WTC11 (cell line): ENCODE results near the gene CHPT1. TPM values are rescaled to one million over a fixed set of nuclear protein-coding genes. Genes with fewer than 3 reads are reported as not detected.
"Not testable (repeated sequence)": the region's sequence is repeated elsewhere in the genome, so short reads cannot be mapped to it uniquely, and the experiment has no call there.

Source experiments
- ATAC-seq: fragments of 200-7000 bp; cut with Tn5 transposase; 2 replicates; pipeline ENCODE4 v1.10.0; 2021; ENCODE audit warnings: mild to moderate bottlenecking, moderate library complexity
- CTCF ChIA-PET: fragments of 300-600 bp; sonication (Branson Sonifier 250); formaldehyde crosslinking; loops from one replicate; lab custom pipeline; 2021; ENCODE audit warnings: antibody characterized with exemption; lab: Charles Lee
- POLR2A ChIA-PET: fragments of 350-600 bp; sonication (Branson Sonifier 250); formaldehyde crosslinking; loops from one replicate; lab custom pipeline; 2021; ENCODE audit warnings: antibody characterized with exemption; lab: Charles Lee
- DNase-seq: peaks from one replicate; pipeline ENCODE4 v3.0.0; 2021; ENCODE audit warnings: low spot score
- H3K27ac Mint-ChIP-seq: 2 replicates; pipeline ENCODE4 v1.8.0; 2021; ENCODE audit warnings: mixed read lengths
- H3K27me3 Mint-ChIP-seq: 2 replicates; pipeline ENCODE4 v1.8.0; 2021; ENCODE audit warnings: low read depth, mild to moderate bottlenecking, moderate library complexity, mixed read lengths
- H3K36me3 Mint-ChIP-seq: 2 replicates; pipeline ENCODE4 v1.8.0; 2021; ENCODE audit warnings: mixed read lengths
- H3K4me1 Mint-ChIP-seq: 2 replicates; pipeline ENCODE4 v1.8.0; 2022; ENCODE audit warnings: mixed read lengths
- H3K4me3 Mint-ChIP-seq: 2 replicates; pipeline ENCODE4 v1.8.0; 2021; ENCODE audit warnings: mild to moderate bottlenecking, moderate library complexity, mixed read lengths
- H3K9me3 Mint-ChIP-seq: 2 replicates; pipeline ENCODE4 v1.8.0; 2021; ENCODE audit warnings: mixed read lengths
- CDX4 ChIP-seq: fragments of 250-450 bp; sonication (Bioruptor Pico); IDR thresholded peaks from 2 replicates; pipeline ENCODE4 v1.9.0; 2021; ENCODE audit warnings: moderate library complexity, mild to moderate bottlenecking, inconsistent platforms, borderline replicate concordance
- E2F4 ChIP-seq: sonication (generic); formaldehyde crosslinking; IDR thresholded peaks from 2 replicates; pipeline ENCODE4 v1.8.1; 2022; ENCODE audit warnings: low read depth, mild to moderate bottlenecking, moderate library complexity, missing genetic modification reagents, borderline replicate concordance
- EMX1 ChIP-seq: fragments of 250-450 bp; sonication (Bioruptor Pico); IDR thresholded peaks from 2 replicates; pipeline ENCODE4 v1.8.0; 2021; ENCODE audit warnings: mild to moderate bottlenecking
- ETV6 ChIP-seq: sonication (generic); formaldehyde crosslinking; IDR thresholded peaks from 2 replicates; pipeline ENCODE4 v1.8.1; 2022; ENCODE audit warnings: mild to moderate bottlenecking, missing genetic modification reagents
- FOXP1 ChIP-seq: sonication (generic); formaldehyde crosslinking; IDR thresholded peaks from 2 replicates; pipeline ENCODE4 v1.8.0; 2022; ENCODE audit warnings: missing genetic modification reagents, mild to moderate bottlenecking, moderate library complexity, borderline replicate concordance
- GABPB1 ChIP-seq: sonication (generic); formaldehyde crosslinking; IDR thresholded peaks from 2 replicates; pipeline ENCODE4 v1.8.1; 2023; ENCODE audit warnings: mild to moderate bottlenecking, missing genetic modification reagents
- GTF2I ChIP-seq: fragments of 250-450 bp; sonication (Bioruptor Pico); conservative IDR thresholded peaks from 2 replicates; pipeline ENCODE4 v1.4.0; 2021; ENCODE audit warnings: mild to moderate bottlenecking
- HMGXB4 ChIP-seq: sonication (generic); formaldehyde crosslinking; IDR thresholded peaks from 2 replicates; pipeline ENCODE4 v1.8.1; 2023; ENCODE audit warnings: mild to moderate bottlenecking, moderate library complexity, missing genetic modification reagents
- IRF1 ChIP-seq: sonication (generic); formaldehyde crosslinking; IDR thresholded peaks from 2 replicates; pipeline ENCODE4 v1.8.0; 2023; ENCODE audit warnings: missing genetic modification reagents
- MYBL2 ChIP-seq: sonication (generic); formaldehyde crosslinking; IDR thresholded peaks from 2 replicates; pipeline ENCODE4 v1.8.1; 2023; ENCODE audit warnings: mild to moderate bottlenecking, moderate library complexity, missing genetic modification reagents
- RORB ChIP-seq: fragments of 250-450 bp; sonication (Bioruptor Pico); IDR thresholded peaks from 2 replicates; pipeline ENCODE4 v1.9.0; 2021; ENCODE audit warnings: mild to moderate bottlenecking
- SMAD3 ChIP-seq: sonication (generic); formaldehyde crosslinking; IDR thresholded peaks from 2 replicates; pipeline ENCODE4 v1.8.0; 2022; ENCODE audit warnings: missing genetic modification reagents, mild to moderate bottlenecking, borderline replicate concordance
- TP53 ChIP-seq: sonication (generic); formaldehyde crosslinking; IDR thresholded peaks from 2 replicates; pipeline ENCODE4 v1.8.1; 2023; ENCODE audit warnings: mild to moderate bottlenecking, missing genetic modification reagents
- ZBTB21 ChIP-seq: sonication (generic); formaldehyde crosslinking; IDR thresholded peaks from 2 replicates; pipeline ENCODE4 v1.8.1; 2023; ENCODE audit warnings: mild to moderate bottlenecking, missing genetic modification reagents, borderline replicate concordance
- ZNF219 ChIP-seq: sonication (generic); formaldehyde crosslinking; IDR thresholded peaks from 2 replicates; pipeline ENCODE4 v1.8.0; 2023; ENCODE audit warnings: missing genetic modification reagents, mild to moderate bottlenecking, borderline replicate concordance
- ZNF263 ChIP-seq: sonication (generic); formaldehyde crosslinking; IDR thresholded peaks from 2 replicates; pipeline ENCODE4 v1.8.1; 2022; ENCODE audit warnings: low read depth, mild to moderate bottlenecking, moderate library complexity, missing genetic modification reagents
- ZNF416 ChIP-seq: fragments of 250-450 bp; sonication (Bioruptor Pico); IDR thresholded peaks from 2 replicates; pipeline ENCODE4 v1.9.0; 2021; ENCODE audit warnings: mild to moderate bottlenecking, inconsistent platforms
- ZNF423 ChIP-seq: fragments of 250-450 bp; sonication (Bioruptor Pico); IDR thresholded peaks from 2 replicates; pipeline ENCODE4 v2.1.2; 2022; ENCODE audit warnings: mild to moderate bottlenecking, moderate library complexity
- ZNF532 ChIP-seq: fragments of 250-450 bp; sonication (Bioruptor Pico); IDR thresholded peaks from 2 replicates; pipeline ENCODE4 v1.9.0; 2021; ENCODE audit warnings: mild to moderate bottlenecking, borderline replicate concordance
- ZNF671 ChIP-seq: fragments of 250-450 bp; sonication (Bioruptor Pico); IDR thresholded peaks from 2 replicates; pipeline ENCODE4 v1.8.0; 2021; ENCODE audit warnings: mild to moderate bottlenecking
- ZSCAN18 ChIP-seq: fragments of 250-450 bp; sonication (Bioruptor Pico); IDR thresholded peaks from 2 replicates; pipeline ENCODE4 v2.1.2; 2022; ENCODE audit warnings: mild to moderate bottlenecking, moderate library complexity
- total RNA-seq: library from RNA; stranded (reverse); gene quantifications from 3 replicates; pipeline ENCODE4 v1.2.3, GENCODE V29; 2021

Gene CHPT1
- total RNA-seq, 1 experiment from 2014 or later: 19.1 TPM

GRCh38 chr12:101680240-101680639, 17.2 kb upstream of the CHPT1 start:
- Mint-ChIP-seq H3K27ac (no peak overlapping the region), H3K27me3 (no peaks in the 10 kb centered on the region), H3K4me3 (no peak overlapping the region), H3K36me3 (no peaks in the 10 kb centered on the region), H3K9me3 (no peaks in the 10 kb centered on the region), H3K4me1 (peaks cover 7% of the 10 kb centered on the region)
- DNase-seq (no peak), ATAC-seq (no peak)
- POLR2A ChIA-PET: no interaction called here
- TF ChIP-seq HMGXB4 (CRISPR knock-in tag) (no peak), ZNF423 (no peak), ZNF671 (no peak), GABPB1 (no peak), TP53 (CRISPR knock-in tag) (no peak), IRF1 (CRISPR knock-in tag) (no peak), EMX1 (CRISPR knock-in tag) (no peak), ZNF263 (CRISPR knock-in tag) (no peak), ZNF416 (CRISPR knock-in tag) (no peak), ZBTB21 (CRISPR knock-in tag) (no peak), FOXP1 (CRISPR knock-in tag) (no peak), ZNF219 (no peak)
- CTCF ChIA-PET: no interaction called here

- ChIA-PET CTCF (no interaction called here), POLR2A (no interaction called here)
- H3K27me3 Mint-ChIP-seq: no peaks in the 10 kb centered on the region
- DNase-seq (no peak), ATAC-seq (no peak)
- no peak overlapping the region for H3K4me3 Mint-ChIP-seq
- H3K9me3 Mint-ChIP-seq: no peaks in the 10 kb centered on the region
- no peaks in the 10 kb centered on the region for H3K36me3 Mint-ChIP-seq
- H3K4me1 Mint-ChIP-seq: peaks cover 10% of the 10 kb centered on the region
- TF ChIP-seq TP53 (CRISPR knock-in tag) (no peak), MYBL2 (CRISPR knock-in tag) (no peak), ZNF423 (no peak), E2F4 (CRISPR knock-in tag) (no peak), ZBTB21 (CRISPR knock-in tag) (no peak), GTF2I (CRISPR knock-in tag) (no peak), ZNF532 (CRISPR knock-in tag) (no peak), CDX4 (no peak), ETV6 (no peak), ZSCAN18 (CRISPR knock-in tag) (no peak), SMAD3 (CRISPR knock-in tag) (no peak), RORB (CRISPR knock-in tag) (no peak), ZNF263 (CRISPR knock-in tag) (no peak)
- H3K27ac Mint-ChIP-seq: no peak overlapping the region
These were observed 16.8 kb upstream of the CHPT1 start for GRCh38 chr12:101680647-101681046.

- ATAC-seq, POLR2A ChIA-PET, DNase-seq, H3K36me3 Mint-ChIP-seq, CTCF ChIA-PET, H3K27me3 Mint-ChIP-seq, H3K27ac Mint-ChIP-seq, H3K4me3 Mint-ChIP-seq, H3K9me3 Mint-ChIP-seq: not testable (repeated sequence)
- H3K4me1 Mint-ChIP-seq: peaks cover 10% of the 10 kb centered on the region
These were observed 15.8 kb upstream of the CHPT1 start for GRCh38 chr12:101681627-101682026.
